ENCODE results near the gene KAT2B. TPM values are rescaled to one million over a fixed set of nuclear protein-coding genes. Genes with fewer than 3 reads are reported as not detected.

The KAT2B gene
- total and polyA plus RNA-seq, 2 of the 8 experiments (the other 6 are each of a cell fraction or from before 2014, with no cell fraction given): 0.24 to 0.91 TPM

- TF ChIP-seq CHD7 (IDR thresholded peaks at IDR 0.05; ENCODE audit: insufficient replicate concordance, low read length) (no peak), TAF7 (optimal IDR thresholded peaks at IDR 0.05; ENCODE audit: borderline replicate concordance, low read depth, low read length) (no peak), SP1 (IDR thresholded peaks at IDR 0.05; ENCODE audit: low read depth, low read length) (no peak), CTCF (IDR thresholded peaks at IDR 0.05; ENCODE audit: control extremely low read depth in 1 of 3, insufficient read depth in 1 of 3, low read depth in 1 of 3, low read length in 3 of 3) (no peak), HDAC2 (IDR thresholded peaks at IDR 0.05; ENCODE audit: borderline replicate concordance in 1 of 2, low read depth in 2 of 2, low read length in 2 of 2) (no peak), JUND (IDR thresholded peaks at IDR 0.05; ENCODE audit: low read length) (no peak), POLR2A (IDR thresholded peaks at IDR 0.05; ENCODE audit: control extremely low read depth in 1 of 2, low read depth in 2 of 2, low read length in 2 of 2) (no peak), RBBP5 (IDR thresholded peaks at IDR 0.05; ENCODE audit: borderline replicate concordance, low read depth, low read length) (no peak)
These were observed 145.1 kb downstream of the KAT2B start (continued) for GRCh38 chr3:20185331-20185678.
